ENCODE data around the gene BRIP1.

DNA sequence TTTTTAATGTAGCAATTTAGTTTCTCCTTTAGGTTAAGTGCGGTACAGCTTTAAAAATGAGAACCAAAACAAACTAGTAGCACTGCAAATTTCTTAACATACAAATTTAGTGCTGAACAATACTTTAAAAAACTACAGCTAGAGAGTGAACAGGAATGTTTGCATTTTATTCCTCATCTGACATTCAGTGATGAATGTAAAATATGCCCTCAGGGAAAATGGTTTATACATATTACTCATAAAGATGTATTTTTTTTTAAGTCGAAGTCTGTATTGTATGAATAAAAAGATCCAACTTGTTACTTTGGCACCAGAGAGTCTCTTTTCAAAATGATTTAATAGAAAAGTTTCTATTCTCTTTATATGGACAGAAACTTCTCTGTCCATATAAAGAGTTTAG is 96.8 kb downstream of the BRIP1 start:
- TF ChIP-seq, protein P1, sequence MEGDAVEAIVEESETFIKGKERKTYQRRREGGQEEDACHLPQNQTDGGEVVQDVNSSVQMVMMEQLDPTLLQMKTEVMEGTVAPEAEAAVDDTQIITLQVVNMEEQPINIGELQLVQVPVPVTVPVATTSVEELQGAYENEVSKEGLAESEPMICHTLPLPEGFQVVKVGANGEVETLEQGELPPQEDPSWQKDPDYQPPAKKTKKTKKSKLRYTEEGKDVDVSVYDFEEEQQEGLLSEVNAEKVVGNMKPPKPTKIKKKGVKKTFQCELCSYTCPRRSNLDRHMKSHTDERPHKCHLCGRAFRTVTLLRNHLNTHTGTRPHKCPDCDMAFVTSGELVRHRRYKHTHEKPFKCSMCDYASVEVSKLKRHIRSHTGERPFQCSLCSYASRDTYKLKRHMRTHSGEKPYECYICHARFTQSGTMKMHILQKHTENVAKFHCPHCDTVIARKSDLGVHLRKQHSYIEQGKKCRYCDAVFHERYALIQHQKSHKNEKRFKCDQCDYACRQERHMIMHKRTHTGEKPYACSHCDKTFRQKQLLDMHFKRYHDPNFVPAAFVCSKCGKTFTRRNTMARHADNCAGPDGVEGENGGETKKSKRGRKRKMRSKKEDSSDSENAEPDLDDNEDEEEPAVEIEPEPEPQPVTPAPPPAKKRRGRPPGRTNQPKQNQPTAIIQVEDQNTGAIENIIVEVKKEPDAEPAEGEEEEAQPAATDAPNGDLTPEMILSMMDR (IDR thresholded peaks at IDR 0.05 in 8 of 11, conservative IDR thresholded peaks at IDR 0.05 in 3 of 11), result no peak
- TF ChIP-seq POLR2A (IDR thresholded peaks at IDR 0.05), result no peak
- no peak for TF ChIP-seq POLR2AphosphoS5 (IDR thresholded peaks at IDR 0.05)
